Activated CD8-positive, alpha-beta memory T cell treated with anti-CD3 and anti-CD28 coated beads, Interleukin-2, amount 50 U/mL, for 4 hours (primary cell): Measurements from ENCODE around the gene AKAP13.

Source experiments
- DNase-seq: peaks from one replicate; pipeline ENCODE4 v3.0.0-alpha.2; 2020

AKAP13 gene

DNA sequence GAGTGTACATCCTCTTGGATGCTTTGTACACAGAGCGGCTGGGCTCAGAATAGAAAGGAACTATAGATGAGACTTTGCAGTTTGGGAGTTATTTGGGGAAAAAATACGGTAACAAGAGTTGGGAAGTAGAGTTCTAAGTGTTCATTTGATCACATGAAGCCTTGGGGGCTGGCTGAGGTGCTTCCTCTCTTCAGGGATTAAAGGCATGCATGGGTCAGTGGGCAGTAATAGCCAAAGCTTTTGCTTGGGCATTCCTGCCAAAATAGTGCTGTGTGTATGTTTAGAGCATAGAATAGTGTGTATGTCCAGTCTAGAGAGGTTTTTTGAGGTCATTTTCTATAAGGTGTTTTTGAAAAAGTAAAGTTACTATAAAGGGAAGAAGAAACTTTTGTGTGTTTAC is 12.8 kb downstream of the AKAP13 start:
- DNase-seq = no peak

DNA sequence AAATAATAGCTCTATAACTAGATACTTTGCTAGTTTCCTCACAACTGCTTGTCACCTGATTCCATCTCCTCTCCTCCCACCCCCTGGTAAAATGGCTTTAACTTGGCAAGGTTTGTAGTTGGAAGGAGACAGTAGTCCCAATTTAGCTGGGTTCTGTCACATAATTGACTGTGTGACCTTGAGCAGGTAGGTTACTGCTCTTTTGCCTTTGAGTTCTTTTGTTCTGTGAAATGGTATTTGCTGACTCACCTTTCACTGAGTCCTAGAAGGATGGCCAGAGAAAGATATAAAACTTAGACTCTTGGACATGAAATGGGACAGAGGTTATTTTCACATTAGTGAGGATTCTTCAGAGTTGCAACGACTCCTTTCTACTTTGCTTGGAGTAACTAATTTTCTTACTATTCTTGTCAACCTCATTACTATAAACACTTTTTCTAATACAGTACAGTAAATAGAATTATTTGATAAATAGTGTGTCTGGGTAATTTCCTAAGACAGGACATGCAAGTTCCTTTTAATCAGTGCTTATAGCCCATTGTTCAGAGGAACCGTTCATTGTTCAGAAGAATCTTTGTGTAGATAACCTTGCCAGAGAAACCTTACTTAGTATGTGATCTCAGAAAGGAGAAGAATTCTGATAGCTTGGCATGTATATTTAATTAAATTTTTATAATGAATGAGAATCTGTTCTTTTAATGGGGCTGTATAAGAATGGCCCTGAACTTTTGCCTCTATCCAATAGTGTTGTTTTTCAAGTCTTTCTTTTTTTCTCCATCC is 14.3 kb downstream of the AKAP13 start:
- DNase-seq = no peak

DNA sequence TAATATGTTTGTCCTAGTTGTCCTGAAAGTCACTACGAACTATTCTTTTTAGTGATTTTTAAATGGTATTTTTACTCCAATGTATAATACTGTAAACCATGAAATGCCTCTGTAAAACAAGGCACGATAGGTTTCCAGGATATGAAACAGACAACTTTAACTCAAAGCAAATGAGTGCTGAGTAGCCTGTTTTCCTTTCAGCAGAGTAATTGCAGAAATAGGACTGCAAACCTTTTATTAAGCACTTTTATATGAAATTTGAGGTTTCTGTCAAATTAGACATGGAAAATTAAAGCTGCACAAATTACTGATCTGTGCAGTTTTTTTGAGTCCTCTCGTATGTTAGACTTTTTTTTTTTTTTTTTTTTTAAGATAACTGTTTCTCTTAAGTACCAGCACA is 16.2 kb downstream of the AKAP13 start:
- no peak for DNase-seq

DNA sequence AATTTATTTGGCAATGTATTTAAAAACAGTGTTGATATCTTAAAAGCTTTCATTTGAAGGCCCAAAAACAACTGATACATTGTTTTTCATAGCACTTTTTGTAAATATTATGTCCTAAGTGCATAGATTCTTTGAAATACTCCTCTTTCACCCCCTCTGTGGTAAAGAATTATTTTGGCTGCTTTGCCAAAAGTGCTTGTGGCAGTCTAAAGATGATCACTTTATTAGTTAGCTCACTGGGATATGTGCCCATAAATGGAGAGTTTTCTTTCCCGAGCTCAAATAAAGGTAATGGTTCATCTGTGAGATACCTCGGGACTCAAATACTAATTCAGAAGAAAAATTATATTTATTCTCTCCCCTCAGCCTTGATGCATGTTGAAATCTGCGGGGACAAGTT is 16.7 kb downstream of the AKAP13 start:
- no peak for DNase-seq

DNA sequence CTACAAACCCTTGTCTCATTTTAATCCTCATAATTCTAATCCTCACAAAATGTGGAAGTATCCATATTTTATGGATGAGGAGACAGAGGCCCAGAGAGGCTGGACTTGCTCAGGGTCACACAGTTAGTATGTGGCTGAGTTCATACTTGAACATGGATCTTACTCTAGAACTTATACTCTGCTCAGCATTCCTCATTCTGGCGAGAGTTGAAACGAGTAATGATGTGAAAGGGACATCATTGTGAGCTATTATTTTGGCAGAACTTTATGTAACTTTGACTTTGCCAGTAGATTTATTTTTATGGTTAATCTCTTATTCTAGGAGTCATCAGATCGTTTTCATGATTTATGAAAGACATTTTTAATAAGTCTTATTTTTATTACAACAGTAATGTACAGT is 17.5 kb downstream of the AKAP13 start:
- DNase-seq = no peak

DNA sequence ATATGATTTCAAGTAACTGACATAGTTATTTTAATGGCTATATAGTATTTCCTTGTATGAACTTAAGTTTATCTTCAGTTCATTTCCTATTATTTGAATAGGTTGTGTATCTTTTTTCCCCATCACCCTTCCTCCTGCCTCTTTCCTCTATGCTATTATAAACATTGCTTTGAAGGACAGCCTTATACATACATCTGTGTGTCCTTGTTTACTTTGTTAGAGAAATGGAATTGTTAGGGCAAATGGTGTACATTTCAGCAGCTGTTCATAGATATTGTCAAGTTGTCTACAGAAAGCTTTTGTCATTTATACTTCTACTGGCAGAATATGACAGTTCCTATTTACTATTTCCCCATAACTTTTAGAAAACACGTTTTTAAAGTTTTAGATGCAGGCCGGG is 18.4 kb downstream of the AKAP13 start:
- DNase-seq = no peak

DNA sequence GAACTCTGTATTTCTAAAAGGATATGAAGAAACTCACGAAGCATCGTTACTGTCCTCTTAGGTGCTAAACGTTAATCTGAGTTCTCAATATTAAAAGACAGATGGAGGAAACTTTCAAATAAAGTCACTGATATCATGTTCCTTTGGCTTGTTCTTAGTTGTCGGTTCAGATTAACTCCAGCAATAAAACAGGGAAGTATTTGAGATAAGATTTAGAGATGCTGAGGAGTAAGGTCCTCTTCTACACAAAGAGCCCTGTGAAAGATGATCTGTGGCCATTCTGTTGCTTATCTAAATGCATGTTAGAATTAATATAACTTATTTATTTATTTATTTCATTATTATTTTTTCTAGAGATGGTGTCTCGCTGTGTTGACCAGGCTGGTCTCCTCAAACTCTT is 19.2 kb downstream of the AKAP13 start:
- no peak for DNase-seq

DNA sequence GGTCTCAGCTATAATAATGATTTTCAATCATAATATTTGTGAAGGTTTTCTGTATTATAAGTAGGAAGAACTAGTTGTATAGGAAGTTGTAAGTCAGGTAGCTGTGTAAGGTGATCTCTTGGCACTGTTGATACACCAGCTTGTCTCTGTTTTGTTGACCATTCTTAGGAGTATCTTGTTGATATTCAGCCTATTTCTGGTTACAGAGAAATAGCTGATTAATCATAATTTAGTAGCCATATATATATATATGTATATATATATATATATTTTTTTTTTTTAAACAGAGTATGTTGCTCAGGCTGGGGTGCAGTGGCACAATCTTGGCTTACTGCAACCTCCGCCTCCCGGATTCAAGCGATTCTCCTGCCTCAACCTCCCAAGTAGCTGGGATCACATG is 20.2 kb downstream of the AKAP13 start:
- no peak for DNase-seq

DNA sequence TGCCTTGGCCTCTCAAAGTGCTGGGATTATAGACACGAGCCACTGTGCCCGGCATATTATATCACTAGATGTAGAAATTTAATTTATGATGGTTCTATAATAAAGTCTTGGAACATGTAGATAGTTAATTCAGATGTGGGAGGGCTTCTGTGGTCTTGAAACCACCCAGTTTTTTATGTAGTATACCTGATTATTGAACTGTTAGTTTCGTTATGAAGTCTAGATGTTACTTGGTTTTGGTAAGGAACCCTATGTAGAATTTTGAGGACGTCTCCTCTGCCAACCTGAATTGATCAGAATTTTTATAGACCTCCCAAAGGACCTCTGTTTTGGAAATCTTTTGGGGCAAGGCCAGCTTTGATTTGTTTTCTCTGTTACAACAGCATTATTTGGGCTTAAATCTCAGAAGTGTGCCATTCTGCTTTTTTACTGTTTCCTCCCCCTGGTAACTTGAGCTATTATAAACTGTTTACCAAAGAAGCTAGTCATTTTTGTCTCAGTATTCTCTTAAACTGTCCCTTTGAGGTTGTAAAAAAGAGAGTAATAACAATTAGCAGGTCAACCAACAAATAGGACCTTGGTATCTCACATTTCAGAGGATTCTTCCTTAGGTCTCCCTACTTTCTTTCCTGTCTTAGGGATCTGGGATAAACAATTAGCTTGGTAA is 20.8 kb downstream of the AKAP13 start:
- no peak for DNase-seq

DNA sequence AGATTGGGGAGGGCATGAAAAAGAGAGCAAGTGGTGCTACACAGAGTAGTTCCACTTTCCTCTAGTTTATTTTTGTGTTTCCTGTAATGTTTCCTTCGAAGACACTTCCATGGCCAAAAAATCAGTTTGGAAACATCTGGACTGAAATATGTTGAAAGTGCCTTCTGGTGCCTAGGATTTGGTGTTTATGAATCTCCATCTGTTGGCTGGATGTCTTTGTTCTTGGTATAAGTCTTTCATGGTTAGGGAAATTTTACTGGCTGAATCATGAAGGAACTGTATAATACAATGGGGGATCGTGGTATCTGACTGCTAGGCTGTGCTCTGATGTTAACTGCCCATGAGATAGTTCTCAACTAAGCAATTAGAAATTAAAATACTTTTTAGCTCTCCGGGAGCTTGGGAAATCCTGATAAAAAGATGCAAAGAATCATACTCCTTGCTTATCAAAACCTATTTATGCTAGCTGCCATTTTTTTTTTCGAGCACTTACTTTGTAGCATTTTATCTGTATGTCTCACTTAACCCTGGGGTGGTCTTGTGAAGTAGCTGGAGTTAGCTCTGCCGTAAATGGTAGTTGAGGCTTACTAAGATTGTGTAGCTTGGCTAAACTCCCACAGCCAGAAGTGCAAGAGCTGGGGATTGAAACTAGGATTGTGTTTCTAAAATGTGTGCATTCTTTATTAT is 21.9 kb downstream of the AKAP13 start:
- DNase-seq = no peak

DNA sequence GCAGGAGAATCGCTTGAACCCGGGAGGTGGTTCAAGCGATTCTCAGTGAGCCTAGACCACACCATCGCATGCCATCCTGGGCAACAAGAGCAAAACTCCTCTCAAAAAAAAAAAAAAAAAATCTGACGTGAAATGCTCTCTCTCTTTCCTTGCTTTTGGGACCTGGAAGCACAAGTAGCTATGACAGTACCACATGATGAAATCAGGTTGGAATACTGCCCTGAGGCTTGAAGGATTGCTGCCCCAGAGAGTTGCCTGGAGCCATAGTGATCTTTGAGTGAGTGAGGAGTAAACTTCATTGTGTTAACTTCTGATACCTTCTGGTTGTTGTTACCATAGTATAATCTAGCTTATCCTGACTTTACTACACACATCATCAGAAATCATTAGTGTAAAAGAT is 23.3 kb downstream of the AKAP13 start:
- DNase-seq = no peak

DNA sequence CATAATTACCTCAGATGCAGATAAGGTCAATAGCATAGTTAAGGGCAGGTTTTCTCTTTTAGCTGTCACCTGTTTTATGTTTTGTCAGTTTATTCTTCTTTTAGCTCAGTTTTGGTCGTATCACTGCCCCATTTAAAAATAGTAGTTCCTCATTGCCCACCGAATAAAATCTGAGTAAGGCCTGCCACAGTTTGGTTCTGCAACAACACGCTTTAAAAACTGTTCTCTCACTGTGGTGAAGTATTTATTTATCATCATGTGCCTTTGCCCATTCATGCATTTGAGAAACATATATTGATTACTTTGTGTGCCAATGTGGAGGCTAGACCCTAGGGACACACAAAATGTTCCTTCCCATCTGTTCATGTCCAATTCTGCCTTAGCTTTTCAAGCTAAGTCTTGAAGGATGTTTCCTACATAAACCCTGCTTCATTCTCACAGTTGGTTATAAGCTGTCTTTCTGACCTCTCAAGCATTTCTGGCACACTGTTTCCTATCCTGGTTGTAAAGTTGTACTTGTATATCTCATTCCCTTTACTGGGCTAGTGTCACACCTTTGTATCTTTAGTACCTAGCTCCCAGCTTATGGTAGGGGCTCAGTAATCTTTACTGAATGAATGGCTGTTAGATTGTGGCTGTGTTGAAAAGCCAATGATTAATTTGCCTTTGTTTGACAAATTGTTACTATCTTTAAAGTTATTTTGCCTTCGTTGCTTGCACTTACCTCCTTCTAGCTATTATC is 23.9 kb downstream of the AKAP13 start:
- DNase-seq = no peak

DNA sequence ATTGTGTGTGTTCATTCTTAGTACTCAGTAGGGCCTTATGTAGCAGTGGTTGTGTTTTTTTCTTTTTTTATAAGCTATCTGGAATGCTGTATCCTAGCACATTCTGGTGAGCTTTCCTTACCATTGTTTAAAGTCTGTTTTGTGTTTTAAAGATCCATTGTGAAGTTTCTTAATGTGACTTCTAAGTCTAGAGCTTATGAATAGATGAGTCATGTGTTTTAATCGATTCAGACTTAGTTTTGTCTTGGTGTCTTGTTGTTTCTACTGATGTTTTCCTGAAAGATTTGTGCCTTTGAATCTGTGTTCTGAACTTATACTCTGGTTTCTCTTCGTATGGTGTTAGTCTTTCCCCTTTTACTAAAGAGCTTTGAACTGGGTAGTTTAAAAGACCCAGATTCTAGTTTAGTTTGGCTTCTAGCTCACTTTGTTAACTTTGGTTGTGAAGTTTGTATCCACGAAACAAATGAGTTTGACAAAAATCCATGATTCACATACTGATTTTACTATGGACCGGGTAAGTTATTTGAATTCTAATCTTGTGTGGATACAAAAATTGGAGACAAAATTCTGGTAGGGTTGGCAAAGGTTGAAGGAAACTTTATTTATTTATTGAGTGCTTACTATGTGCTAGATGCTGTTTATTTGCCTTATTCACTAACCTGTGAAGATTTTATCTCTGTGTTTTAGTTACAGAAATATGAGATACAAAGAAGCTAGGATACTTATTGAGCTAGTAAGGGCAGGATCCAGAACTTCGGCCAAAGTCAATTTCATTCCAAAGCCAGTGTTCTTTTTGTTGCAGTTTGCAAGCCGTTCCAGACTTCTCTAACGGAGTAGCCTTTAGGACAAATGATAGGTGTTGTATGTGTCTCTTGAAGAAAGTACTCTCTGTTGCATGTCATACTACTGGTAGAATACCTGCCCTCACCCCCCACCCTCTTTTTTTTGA is 24.8 kb downstream of the AKAP13 start:
- no peak for DNase-seq

DNA sequence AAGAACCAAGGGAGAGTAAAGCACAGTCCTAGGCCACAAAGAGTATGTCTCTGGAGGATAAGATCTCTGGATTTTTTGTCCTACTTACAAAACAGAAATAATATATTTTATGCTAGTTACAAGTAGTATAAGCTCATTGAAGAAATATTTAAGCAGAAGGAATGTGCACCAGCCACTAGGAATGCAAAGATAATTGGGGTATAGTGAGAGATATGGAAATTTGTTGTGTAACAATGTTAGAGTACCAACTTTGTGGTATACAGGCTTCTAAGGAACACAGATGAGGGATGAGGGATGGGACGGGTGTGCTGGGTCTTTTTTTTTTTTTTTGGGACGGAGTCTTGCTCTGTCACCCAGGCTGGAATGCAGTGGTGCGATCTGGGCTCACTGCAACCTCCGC is 26.5 kb downstream of the AKAP13 start:
- no peak for DNase-seq

DNA sequence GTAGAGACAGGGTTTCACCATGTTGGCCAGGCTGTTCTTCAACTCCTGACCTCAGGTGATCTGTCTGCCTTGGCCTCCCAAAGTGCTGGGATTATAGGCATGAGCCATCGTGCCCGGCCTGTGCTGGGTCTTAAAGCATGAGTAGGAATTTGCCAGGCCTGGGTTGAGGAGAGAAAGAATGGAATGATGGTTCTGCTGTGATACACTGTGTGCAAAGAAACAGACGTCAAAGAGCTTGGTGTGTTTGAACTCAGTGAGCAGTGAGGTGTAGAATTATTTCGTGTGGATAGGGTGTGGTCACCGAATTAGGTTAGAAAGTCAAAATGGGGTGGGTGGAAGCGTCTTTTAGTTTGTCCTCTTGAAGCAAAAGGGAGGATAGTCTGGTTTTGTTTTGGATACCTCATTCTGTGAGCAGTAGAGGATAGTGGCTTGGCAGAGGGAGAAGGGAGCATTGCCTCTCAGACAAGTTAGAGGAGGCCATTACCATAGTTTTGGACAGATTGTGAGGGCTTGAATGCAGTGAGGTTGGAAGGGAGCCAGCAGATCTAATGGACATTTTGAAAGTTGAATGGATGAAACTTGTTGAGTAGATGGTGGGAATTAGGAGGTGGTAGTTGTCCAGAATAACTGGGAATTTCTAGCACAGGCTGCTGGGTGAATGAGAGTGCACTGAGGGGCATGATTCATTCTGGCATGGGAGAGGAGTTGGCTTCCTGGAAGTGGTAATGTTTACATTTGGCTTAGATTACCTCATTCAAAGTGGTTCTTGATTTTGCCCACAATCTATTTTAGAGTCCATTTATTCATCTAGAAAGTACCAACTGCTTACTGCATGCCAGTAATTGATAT is 27.2 kb downstream of the AKAP13 start:
- no peak for DNase-seq

DNA sequence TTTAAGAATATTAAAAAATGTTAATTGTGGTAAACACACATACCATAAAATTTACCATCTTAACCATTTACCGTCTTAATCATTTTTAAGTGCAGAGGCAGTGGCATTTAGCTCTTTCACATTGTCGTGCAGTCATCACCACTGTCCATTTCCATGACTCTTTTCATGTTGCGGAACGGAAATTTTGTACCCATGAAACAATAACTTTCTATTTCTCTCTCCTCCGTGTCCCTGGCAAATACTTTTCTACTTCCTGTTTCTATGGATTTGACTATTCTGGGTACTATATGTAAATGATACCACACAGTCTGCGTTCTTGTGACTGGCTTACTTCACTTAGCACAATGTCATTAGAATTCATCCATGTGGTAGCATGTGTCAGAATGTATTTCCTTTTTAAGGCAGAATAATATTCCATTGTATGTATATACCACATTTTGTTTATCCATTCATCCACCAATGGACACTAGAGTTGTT is 27.9 kb downstream of the AKAP13 start:
- no peak for DNase-seq

DNA sequence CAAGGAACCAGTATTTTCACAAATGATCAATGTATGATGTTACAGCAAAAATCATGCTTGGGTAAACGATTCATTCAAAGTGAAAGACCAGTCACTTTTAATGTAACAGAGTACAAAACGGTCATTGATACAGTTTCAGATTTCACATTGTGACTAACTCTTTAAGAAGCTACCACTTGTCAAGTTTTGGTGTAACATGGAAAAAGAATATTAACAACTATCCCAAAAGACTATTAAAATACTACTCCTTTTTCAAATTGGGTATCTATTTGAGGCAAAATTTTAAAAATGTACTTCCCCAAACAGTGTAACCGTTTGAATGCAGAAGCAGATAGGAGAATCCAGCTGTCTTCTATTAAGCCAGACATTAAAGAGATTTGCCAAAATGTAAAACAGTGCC is 31.7 kb downstream of the AKAP13 start:
- DNase-seq = no peak

DNA sequence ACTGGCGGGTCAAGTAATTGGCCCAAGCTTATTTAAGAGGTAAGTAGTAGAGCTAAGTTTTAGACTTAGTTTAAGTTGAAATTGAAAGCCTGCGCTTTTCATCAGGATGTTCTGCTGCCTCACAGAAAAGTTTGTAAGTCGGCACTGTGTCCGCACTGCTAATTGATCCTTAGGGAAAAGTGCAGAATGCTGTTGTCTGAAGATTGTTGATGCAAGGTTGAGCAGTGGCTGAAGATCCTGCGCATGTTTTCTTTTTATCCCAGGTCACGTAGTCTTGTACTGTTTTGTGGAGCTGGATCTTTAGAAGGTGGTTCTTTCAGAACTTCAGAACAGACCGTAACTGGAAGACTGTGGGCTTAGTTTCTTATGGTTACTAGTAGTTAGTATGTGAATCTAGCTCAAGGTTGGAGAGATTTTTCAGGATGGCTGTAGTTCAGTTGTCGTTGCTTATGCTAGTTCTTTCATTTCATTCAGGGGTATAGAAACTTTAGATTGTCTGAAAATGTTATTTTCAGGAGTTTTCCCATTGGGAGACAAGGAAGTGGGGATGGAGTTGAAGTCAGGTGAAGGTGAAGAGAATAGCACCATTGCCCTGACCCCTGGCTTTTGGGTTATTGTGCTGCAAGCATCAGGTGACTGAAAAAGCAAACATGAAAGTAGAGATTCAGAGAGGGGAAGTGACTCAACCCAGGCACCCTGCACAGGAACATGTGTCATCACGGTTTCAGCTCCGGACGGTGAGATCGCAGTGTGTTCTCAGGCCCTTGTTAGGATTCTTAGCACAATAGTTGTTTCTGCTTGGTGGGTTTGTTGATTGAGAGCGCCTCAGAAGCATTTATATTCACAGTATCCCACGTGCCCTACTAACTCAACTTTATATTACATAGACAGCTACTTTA is 32.8 kb downstream of the AKAP13 start:
- DNase-seq = peak; percentile 69

DNA sequence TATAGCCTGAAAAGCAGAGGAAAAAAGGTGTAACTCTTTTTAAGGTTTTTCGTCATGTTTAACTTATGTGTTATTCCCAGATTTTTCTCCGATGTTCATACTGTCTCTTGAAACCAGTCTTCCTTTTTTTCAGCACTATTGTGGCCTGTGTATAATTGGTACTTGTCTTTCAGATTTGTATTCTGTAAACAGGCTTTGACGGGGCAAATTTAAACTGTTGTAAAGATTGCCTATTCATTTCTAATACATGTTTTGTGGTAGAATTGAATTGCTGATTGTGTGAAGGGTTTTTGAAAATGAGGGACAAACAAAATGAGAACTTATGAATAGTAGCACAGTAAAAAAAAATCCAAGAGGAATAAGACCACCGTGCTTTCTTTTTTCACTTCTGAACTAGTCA is 33.6 kb downstream of the AKAP13 start:
- no peak for DNase-seq

DNA sequence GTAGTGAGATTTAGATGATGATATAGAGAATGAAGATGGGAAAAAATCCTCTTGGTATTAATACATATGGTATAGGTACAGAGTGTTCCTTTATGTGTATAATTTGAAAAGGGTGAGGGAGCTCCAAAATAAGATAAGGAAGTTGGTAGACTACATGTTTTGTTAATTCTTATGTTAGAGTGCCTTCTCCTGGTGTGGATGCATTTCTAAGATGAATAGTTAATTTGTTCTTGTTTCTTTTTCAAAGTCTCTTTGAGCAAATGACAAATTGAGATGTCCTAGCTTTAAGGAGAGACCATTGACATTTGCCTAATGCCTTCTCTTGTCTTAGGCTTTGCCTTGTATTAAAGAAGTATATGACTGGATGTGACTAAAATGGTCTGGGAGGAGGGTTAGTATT is 34.1 kb downstream of the AKAP13 start:
- no peak for DNase-seq
